Measurements from ENCODE around the gene RAB11A. TPM values are rescaled to one million over a fixed set of nuclear protein-coding genes. Genes with fewer than 3 reads are reported as not detected.

The RAB11A gene
- polyA plus RNA-seq, 12 donors, result 150 to 213 (median 169) TPM; not detected in 1

GRCh38 chr15:65881766-65882434 lies 12.6 kb downstream of the RAB11A start:
- DNase-seq, result no peak

DNA sequence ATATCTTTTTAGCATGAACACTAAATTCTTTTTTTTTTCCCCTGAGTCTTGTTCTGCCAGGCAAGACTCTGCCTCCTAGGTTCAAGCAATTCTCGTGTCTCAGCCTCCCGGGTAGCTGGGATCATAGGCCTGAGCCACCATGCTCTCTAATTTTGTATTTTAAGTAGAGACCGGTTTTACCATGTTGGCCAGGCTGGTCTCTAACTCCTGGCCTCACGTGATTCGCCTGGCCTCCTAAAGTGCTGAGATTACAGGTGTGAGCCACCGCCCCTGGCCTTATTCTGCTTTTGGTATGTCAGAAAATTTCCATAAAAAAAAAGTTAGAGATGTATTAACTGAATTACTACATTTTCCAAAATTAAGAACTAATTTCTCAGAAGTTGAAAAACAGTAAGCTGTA lies 14.3 kb downstream of the RAB11A start:
- DNase-seq, result no peak

GRCh38 chr15:65884511-65884910 lies 15.2 kb downstream of the RAB11A start:
- DNase-seq, result no peak

DNA sequence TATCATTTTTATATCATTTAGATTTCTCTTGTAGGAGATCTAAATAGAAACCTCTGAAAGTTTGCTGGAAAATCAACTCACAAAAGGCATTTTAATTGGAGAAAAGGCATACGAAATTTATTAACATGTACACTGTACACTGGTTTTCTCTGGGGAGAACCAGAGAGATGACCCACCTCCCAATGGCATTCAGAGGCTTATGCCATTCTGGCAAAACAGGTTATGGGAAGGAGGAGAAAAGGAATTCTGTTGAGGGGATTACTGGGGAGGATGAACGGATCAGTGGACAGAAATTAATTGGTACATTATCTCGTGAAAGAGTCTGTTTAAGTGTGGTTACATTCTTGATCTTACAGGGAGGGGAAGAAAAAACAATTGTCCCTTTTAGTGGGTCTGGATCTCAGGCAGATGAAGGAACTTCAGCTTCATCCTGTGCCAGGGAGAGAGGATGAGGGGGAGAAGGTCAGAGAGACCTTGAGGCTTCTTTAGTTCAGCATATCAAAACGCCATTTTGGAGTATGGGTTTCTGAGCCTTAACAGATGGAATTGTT lies 16.5 kb downstream of the RAB11A start:
- DNase-seq, result no peak

- no peak for DNase-seq
These were observed 18.3 kb downstream of the RAB11A start for GRCh38 chr15:65887565-65887964.

DNA sequence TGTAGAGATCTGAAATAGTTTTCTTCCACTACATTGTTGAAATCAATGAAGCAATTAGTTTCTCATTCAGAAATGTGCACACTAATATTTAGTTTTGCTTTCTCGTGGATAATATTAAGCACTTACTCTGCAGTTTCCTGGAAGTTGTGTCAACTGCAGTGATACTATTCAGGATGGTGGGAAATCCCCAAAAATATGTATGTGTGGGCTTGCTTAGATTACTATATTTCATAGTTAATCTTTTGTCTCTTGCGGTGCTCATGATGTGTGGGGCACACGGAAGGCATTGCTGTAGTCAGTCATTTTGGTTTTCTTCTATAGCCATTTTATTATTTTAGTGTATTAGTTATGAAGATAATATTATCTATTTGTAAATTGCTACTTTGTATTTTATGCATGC lies 19.7 kb downstream of the RAB11A start:
- DNase-seq, result no peak

- DNase-seq, result no peak
These were observed 23.8 kb downstream of the RAB11A start for GRCh38 chr15:65893060-65893459.

- no peak for DNase-seq
These were observed 26.9 kb downstream of the RAB11A start for GRCh38 chr15:65896236-65896635.

- DNase-seq, result no peak
These were observed 31.2 kb downstream of the RAB11A start for GRCh38 chr15:65900488-65900887.

DNA sequence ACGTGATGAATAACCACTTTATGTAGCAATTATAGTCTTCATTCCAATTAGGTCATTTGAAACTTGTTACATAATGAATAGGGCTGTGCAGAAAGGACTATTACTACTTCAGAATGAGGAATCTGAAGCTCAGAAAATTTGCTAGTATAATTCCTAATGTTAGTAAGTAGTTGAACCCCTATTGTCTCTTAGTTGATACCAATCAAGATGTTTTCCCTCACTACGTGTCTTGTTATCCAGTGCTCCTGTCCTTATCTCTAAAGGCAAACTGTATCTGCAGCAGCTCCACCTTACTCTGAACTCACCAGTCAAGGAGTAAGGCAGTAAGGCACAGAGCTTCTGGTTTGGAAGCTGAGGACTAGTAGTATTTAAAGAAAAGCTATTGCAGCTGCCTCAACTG lies 32.0 kb downstream of the RAB11A start:
- DNase-seq, result no peak

GRCh38 chr15:65901836-65902235 lies 32.5 kb downstream of the RAB11A start:
- no peak for DNase-seq

- peak; percentile 9 for DNase-seq
These were observed 33.1 kb downstream of the RAB11A start for GRCh38 chr15:65902373-65902772.

DNA sequence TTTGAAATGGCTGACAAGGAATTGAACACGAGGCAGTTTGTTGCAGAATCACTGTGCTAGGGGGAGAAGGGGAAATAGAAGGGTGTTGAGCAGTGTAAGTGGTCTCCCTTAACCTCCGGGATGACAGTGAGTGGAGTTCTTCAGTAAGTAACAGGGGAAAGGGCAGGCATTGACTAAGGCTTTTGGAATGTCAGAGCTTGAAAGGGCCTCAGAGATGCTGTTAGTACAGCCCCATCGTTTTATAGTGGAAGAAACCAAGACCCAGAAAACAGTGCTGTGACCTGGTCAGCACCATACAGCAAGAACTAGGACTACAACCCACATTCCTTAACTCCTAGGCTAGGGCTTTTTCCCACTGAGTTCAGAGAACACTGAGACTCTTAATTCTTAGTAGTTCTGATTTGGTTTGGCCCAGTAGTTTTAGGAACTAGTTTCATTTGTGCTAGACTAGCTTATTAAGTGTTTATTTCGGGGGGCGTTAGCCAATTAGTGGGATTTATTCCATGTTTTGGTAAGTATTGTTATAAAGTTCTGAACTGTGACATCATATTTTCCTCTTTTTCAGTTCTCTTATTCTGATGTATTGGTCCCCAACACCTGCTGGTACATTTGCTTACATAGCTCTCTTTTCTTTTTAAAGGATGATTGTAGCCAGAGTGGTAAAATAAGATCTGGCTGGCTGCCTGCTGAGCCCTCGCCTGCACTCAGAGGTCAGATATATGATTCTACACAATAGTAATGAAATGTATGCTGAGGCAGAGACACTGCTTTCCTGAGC lies 34.2 kb downstream of the RAB11A start:
- no peak for DNase-seq

GRCh38 chr15:65904301-65904700 lies 35.0 kb downstream of the RAB11A start:
- no peak for DNase-seq

GRCh38 chr15:65906396-65906795 lies 37.1 kb downstream of the RAB11A start:
- no peak for DNase-seq

DNA sequence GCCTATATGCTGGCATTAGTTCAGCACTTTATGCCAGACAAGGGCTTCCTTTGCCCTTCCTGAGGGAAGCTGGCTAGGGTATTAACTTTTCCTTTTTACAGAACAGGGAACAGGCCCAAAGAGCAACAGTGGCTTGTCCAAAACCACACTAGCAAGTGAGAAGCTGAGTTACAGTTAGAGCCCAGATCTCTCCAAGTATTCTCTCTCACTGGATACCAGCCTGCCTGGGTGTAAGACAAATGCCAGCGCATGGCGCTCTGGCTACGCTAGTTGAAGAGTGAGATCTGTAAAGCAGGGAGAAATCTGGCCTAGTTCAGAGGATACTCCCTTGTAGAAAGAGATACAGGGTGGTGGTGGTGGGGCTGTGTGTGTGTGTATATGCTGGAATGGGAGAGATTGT lies 38.4 kb downstream of the RAB11A start:
- no peak for DNase-seq

- no peak for DNase-seq
These were observed 39.6 kb downstream of the RAB11A start for GRCh38 chr15:65908876-65909275.

DNA sequence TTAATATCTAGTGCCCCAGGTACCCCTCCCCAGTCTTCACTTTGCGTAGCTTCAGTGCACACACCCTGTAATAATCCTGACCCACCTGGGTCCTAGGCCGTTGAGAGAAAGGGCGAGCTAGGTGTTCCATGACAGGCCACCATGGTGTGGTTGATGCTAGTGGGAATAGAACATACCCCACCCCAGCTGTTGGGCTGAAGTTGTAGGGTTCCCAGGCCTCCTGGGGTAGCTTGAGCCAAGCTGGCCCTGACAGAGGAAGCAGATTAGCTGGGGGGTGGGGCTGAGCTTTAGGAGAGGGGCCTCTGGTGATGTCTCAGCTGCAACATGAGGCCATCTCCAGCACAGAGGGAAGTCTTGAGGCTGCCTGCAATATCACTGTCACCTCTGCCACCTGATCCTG lies 40.5 kb downstream of the RAB11A start:
- DNase-seq, result no peak

DNA sequence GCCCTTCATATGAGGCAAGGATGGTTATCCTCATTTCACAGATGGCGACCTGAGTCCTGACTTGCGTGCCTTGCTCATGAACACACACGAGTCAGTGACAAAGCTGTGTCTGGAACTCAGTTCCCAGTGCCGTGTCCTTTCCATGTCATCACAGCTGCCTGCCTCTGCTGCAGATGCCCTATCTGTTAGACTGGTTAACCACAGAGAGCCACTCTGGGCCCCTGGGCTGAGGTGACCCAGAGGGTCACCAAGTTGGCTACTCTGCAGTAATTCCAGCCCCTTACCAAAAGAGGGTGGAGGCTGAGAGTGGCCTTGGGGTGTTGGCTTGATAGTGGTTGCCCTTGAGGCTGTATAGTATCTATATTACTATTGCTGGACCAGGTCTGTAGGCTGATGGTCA lies 41.0 kb downstream of the RAB11A start:
- no peak for DNase-seq

DNA sequence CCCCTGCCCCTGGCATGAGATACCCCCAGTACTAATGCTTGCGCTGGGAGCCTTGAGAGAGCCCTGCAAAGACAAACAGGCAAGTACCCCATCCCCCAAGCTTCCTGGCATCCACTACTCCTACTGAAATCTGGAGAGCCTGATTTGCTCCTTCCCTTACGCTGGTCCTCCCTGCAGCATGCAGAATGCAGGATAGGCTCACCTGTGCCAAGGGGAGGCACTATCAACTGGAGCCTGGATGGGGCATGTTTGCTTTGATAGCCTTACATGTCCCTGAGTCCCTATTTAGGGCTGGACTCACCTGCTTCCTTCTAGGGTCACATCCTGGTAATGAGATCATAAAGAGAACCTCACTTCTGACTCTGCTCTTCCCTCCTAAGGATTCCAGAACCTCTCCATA lies 42.9 kb downstream of the RAB11A start:
- no peak for DNase-seq

GRCh38 chr15:65913631-65914199 lies 44.4 kb downstream of the RAB11A start:
- DNase-seq, result no peak

DNA sequence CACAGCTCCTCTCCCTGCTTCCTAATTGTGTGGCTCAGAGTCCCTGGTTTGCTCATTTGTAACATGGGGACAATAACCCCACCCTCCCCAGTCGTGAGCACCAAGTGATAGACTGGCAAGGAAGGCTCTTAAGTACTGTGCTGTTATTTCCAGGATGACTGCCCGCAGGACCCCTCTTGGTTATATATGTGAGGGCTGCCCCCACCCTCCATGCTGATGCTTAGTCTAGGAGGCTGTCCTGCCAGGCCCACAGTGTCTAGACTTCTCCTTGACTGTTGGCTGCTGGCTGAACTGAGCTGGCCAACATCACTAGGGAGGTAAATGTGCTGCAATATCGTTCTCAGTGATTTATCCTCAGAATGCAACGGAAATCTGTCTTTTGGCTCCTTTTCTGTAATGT lies 45.1 kb downstream of the RAB11A start:
- DNase-seq, result peak; percentile 15
